HEK293 (cell line): ENCODE measurements around the gene ITIH3.

Source experiments
- CTCF ChIA-PET: fragments of 350-600 bp; formaldehyde crosslinking; extraction: SDS; loops from one replicate; lab custom pipeline; 2021; ENCODE audit warnings: antibody characterized with exemption; lab: Yijun Ruan, JAX
- POLR2A ChIA-PET: fragments of 300-600 bp; formaldehyde crosslinking; extraction: SDS; loops from one replicate; lab custom pipeline; 2020; ENCODE audit warnings: antibody characterized with exemption, inconsistent platforms; lab: Yijun Ruan, JAX
- H3K27ac ChIP-seq: fragments of 200-500 bp; sonication (Bioruptor generic); 2 replicates; pipeline ENCODE4 v1.5.1; 2014; ENCODE audit warnings: low read depth, low read length, control low read depth, inconsistent platforms; ENCODE audit errors: extremely low read depth
- H3K36me3 ChIP-seq, 2 experiments: fragments of 200-500 bp in 1 of 2; sonication (Bioruptor generic) in 1 of 2; 1 replicate in 1 of 2; 2 replicates in 1 of 2; pipeline ENCODE4 v1.5.1; 2014 to 2017; ENCODE audit warnings: inconsistent platforms in 2 of 2, low read length in 2 of 2; ENCODE audit not compliant: control insufficient read depth in 2 of 2, insufficient read depth in 1 of 2
- H3K4me1 ChIP-seq: fragments of 200-500 bp; sonication (Bioruptor generic); 2 replicates; pipeline ENCODE4 v1.5.1; 2014; ENCODE audit warnings: mild to moderate bottlenecking, low read length, inconsistent platforms; ENCODE audit not compliant: control insufficient read depth, insufficient read depth
- H3K4me3 ChIP-seq: 2 replicates; pipeline ENCODE4 v1.5.1; 2011; ENCODE audit warnings: low read depth, mild to moderate bottlenecking, control low read depth, low read length, moderate library complexity
- H3K9me3 ChIP-seq: fragments of 200-500 bp; sonication (Bioruptor generic); 2 replicates; pipeline ENCODE4 v1.5.1; 2014; ENCODE audit warnings: low read depth, low read length, inconsistent platforms; ENCODE audit not compliant: control insufficient read depth, insufficient read depth
- AEBP2 ChIP-seq: fragments of 450-650 bp; formaldehyde crosslinking; IDR thresholded peaks from 2 replicates; pipeline ENCODE4 v1.5.1; 2016; ENCODE audit warnings: missing biosample characterization, missing genetic modification characterization, borderline replicate concordance
- CTCF ChIP-seq: fragments of 450-650 bp; formaldehyde crosslinking; IDR thresholded peaks from 2 replicates; pipeline ENCODE4 v1.5.1; 2016; ENCODE audit warnings: missing biosample characterization, missing genetic modification characterization
- HIC1 ChIP-seq: fragments of 450-650 bp; formaldehyde crosslinking; IDR thresholded peaks from 2 replicates; pipeline ENCODE4 v1.5.1; 2016; ENCODE audit warnings: missing biosample characterization, missing genetic modification characterization
- HOXA7 ChIP-seq: sonication (generic); formaldehyde crosslinking; IDR thresholded peaks from 2 replicates; pipeline ENCODE4 v1.8.1; 2022; ENCODE audit warnings: missing genetic modification reagents, borderline replicate concordance
- KLF16 ChIP-seq: fragments of 450-650 bp; formaldehyde crosslinking; IDR thresholded peaks from 2 replicates; pipeline ENCODE4 v1.5.1; 2017; ENCODE audit warnings: missing biosample characterization, missing genetic modification characterization
- MEIS1 ChIP-seq: sonication (generic); formaldehyde crosslinking; IDR thresholded peaks from 2 replicates; pipeline ENCODE4 v1.8.1; 2022; ENCODE audit warnings: missing genetic modification reagents, mild to moderate bottlenecking, borderline replicate concordance
- OSR2 ChIP-seq: fragments of 450-650 bp; formaldehyde crosslinking; IDR thresholded peaks from 2 replicates; pipeline ENCODE4 v1.5.1; 2016; ENCODE audit warnings: missing biosample characterization, missing genetic modification characterization
- SCRT1 ChIP-seq: fragments of 450-650 bp; formaldehyde crosslinking; IDR thresholded peaks from 2 replicates; pipeline ENCODE4 v1.5.1; 2016; ENCODE audit warnings: missing biosample characterization, missing genetic modification characterization, borderline replicate concordance
- WT1 ChIP-seq: fragments of 450-650 bp; formaldehyde crosslinking; IDR thresholded peaks from 2 replicates; pipeline ENCODE4 v1.5.1; 2016; ENCODE audit warnings: missing biosample characterization, missing genetic modification characterization
- ZNF138 ChIP-seq: fragments of 450-650 bp; formaldehyde crosslinking; IDR thresholded peaks from 2 replicates; pipeline ENCODE4 v1.5.1; 2016; ENCODE audit warnings: missing biosample characterization, missing genetic modification characterization, borderline replicate concordance
- ZNF202 ChIP-seq: fragments of 450-650 bp; formaldehyde crosslinking; IDR thresholded peaks from 2 replicates; pipeline ENCODE4 v1.5.1; 2016; ENCODE audit warnings: missing biosample characterization, missing genetic modification characterization, borderline replicate concordance
- ZNF26 ChIP-seq: fragments of 450-650 bp; formaldehyde crosslinking; IDR thresholded peaks from 2 replicates; pipeline ENCODE4 v1.5.1; 2016; ENCODE audit warnings: missing biosample characterization, missing genetic modification characterization
- ZNF324 ChIP-seq: fragments of 450-650 bp; formaldehyde crosslinking; IDR thresholded peaks from 2 replicates; pipeline ENCODE4 v1.5.1; 2016; ENCODE audit warnings: missing biosample characterization, missing genetic modification characterization
- ZNF394 ChIP-seq: fragments of 450-650 bp; formaldehyde crosslinking; IDR thresholded peaks from 2 replicates; pipeline ENCODE4 v1.5.1; 2016; ENCODE audit warnings: missing biosample characterization, missing genetic modification characterization, mild to moderate bottlenecking, moderate library complexity, borderline replicate concordance
- ZNF510 ChIP-seq: fragments of 450-650 bp; formaldehyde crosslinking; IDR thresholded peaks from 2 replicates; pipeline ENCODE4 v1.5.1; 2018; ENCODE audit warnings: mild to moderate bottlenecking, missing genetic modification characterization, missing biosample characterization; ENCODE audit not compliant: insufficient replicate concordance
- ZNF518A ChIP-seq: fragments of 450-650 bp; formaldehyde crosslinking; conservative IDR thresholded peaks from 2 replicates; pipeline ENCODE4 v1.5.1; 2016; ENCODE audit warnings: low read depth, missing biosample characterization, missing genetic modification characterization
- ZNF610 ChIP-seq: fragments of 450-650 bp; formaldehyde crosslinking; IDR thresholded peaks from 2 replicates; pipeline ENCODE4 v1.5.1; 2016; ENCODE audit warnings: missing biosample characterization, missing genetic modification characterization, borderline replicate concordance
- ZNF670 ChIP-seq: fragments of 450-650 bp; formaldehyde crosslinking; IDR thresholded peaks from 2 replicates; pipeline ENCODE4 v1.5.1; 2016; ENCODE audit warnings: missing biosample characterization, missing genetic modification characterization, low read depth
- ZNF677 ChIP-seq: fragments of 450-650 bp; IDR thresholded peaks from 2 replicates; pipeline ENCODE4 v1.5.0; 2018; ENCODE audit warnings: missing biosample characterization, mild to moderate bottlenecking, missing genetic modification characterization, moderate library complexity
- ZNF692 ChIP-seq: fragments of 450-650 bp; formaldehyde crosslinking; IDR thresholded peaks from 2 replicates; pipeline ENCODE4 v1.5.1; 2016; ENCODE audit warnings: missing biosample characterization, missing genetic modification characterization
- ZNF747 ChIP-seq: fragments of 450-650 bp; formaldehyde crosslinking; IDR thresholded peaks from 2 replicates; pipeline ENCODE4 v1.5.1; 2016; ENCODE audit warnings: missing biosample characterization, missing genetic modification characterization
- ZXDB ChIP-seq: fragments of 450-650 bp; formaldehyde crosslinking; IDR thresholded peaks from 2 replicates; pipeline ENCODE4 v1.5.1; 2016; ENCODE audit warnings: missing biosample characterization, missing genetic modification characterization

ITIH3 gene

GRCh38 chr3:52795298-52795900 is 803 bp downstream of the ITIH3 start:
- Histone ChIP-seq H3K9me3 (no peaks in the 10 kb centered on the region), H3K36me3 (no peaks in the 10 kb centered on the region), H3K4me3 (no peak overlapping the region), H3K27ac (no peak overlapping the region), H3K4me1 (no peaks in the 10 kb centered on the region)
- TF ChIP-seq ZNF692 (tag by site-specific recombination) = no peak
- no peak for TF ChIP-seq ZNF518A (tag by site-specific recombination)
- TF ChIP-seq ZNF670 = no peak
- no peak for TF ChIP-seq ZNF747 (tag by site-specific recombination)
- no peak for TF ChIP-seq HOXA7 (CRISPR knock-in tag)
- no peak for TF ChIP-seq AEBP2 (tag by site-specific recombination)
- no peak for TF ChIP-seq ZNF26 (tag by site-specific recombination)
- no peak for TF ChIP-seq ZNF610
- TF ChIP-seq ZNF394 (tag by site-specific recombination) = no peak
- TF ChIP-seq ZNF510 = no peak
- CTCF ChIA-PET = no interaction called here
- POLR2A ChIA-PET = no interaction called here

- ChIA-PET POLR2A (no interaction called here), CTCF (no interaction called here)
- no peaks in the 10 kb centered on the region for H3K9me3 ChIP-seq
- TF ChIP-seq HIC1 (no peak), MEIS1 (CRISPR knock-in tag) (no peak), WT1 (tag by site-specific recombination) (no peak), ZNF138 (no peak), ZNF202 (tag by site-specific recombination) (no peak), ZNF324 (tag by site-specific recombination) (no peak), KLF16 (tag by site-specific recombination) (no peak), ZXDB (tag by site-specific recombination) (no peak), SCRT1 (no peak), OSR2 (tag by site-specific recombination) (no peak), ZNF677 (no peak), CTCF (tag by site-specific recombination) (no peak)
Observed at GRCh38 chr3:52796411-52796810, 1.8 kb downstream of the ITIH3 start.

More at GRCh38 chr3:52796411-52796810, 1.8 kb downstream of the ITIH3 start:
- Histone ChIP-seq H3K27ac (no peak overlapping the region), H3K4me1 (no peaks in the 10 kb centered on the region), H3K36me3 (no peaks in the 10 kb centered on the region), H3K4me3 (no peak overlapping the region)
